K562 (cell line): ENCODE results near the gene NAGLU. TPM values are rescaled to one million over a fixed set of nuclear protein-coding genes. Genes with fewer than 3 reads are reported as not detected.

ENCODE experiments used
- ATAC-seq: fragments of 200-7000 bp; cut with Tn5 transposase; 3 replicates; pipeline ENCODE4 v1.9.1; 2020; ENCODE audit warnings: moderate library complexity
- BruUV-seq: library from RNA; stranded (reverse); fragments of 400-500 nt; replicated peaks from 2 replicates; lab custom pipeline; 2021; lab: Mats Ljungman, UMichigan
- CTCF ChIA-PET: fragments of 300-600 bp; formaldehyde crosslinking; extraction: SDS; loops from one replicate; lab custom pipeline; 2021; ENCODE audit warnings: low intra/inter-chr PET ratio; lab: Yijun Ruan, JAX
- POLR2A ChIA-PET: fragments of 300-600, 350-650 bp; sonication (Branson Sonifier 250); formaldehyde crosslinking; extraction: SDS; loops from one replicate; lab custom pipeline; 2021; ENCODE audit warnings: antibody characterized with exemption, inconsistent platforms; lab: Yijun Ruan, JAX
- DNase-seq, 4 experiments: peaks; one replicate each; pipeline versions ENCODE4 v3.0.0 to v3.0.0-alpha.2; 2011 to 2018; ENCODE audit warnings: low spot score in 3 of 4, mixed read lengths in 3 of 4; ENCODE audit errors: extremely low read depth in 1 of 4
- FAIRE-seq: peaks from 2 replicates; lab custom pipeline; 2011; peaks lifted over from hg19 to GRCh38; lab: Jason Lieb, UNC
- H2AFZ ChIP-seq: 2 replicates; pipeline ENCODE4 v1.6.0; 2011; ENCODE audit warnings: low read depth, low read length, control low read depth, inconsistent platforms
- H3K27ac ChIP-seq: fragments of 200-600 bp; 3 replicates; pipeline ENCODE4 v1.8.0; 2011; ENCODE audit warnings: low read depth, mild to moderate bottlenecking, control low read depth, inconsistent platforms, low read length, moderate library complexity, mixed read lengths; ENCODE audit errors: extremely low read depth
- H3K27me3 ChIP-seq, 2 experiments: fragments of 300-600 bp in 1 of 2; 2 replicates in 1 of 2; 3 replicates in 1 of 2; pipeline versions ENCODE4 v1.6.0 to v1.8.0; 2011; ENCODE audit warnings: inconsistent platforms in 2 of 2, low read length in 2 of 2, mild to moderate bottlenecking in 1 of 2, mixed read lengths in 1 of 2, moderate library complexity in 1 of 2; ENCODE audit not compliant: control insufficient read depth in 2 of 2, insufficient read depth in 2 of 2
- H3K36me3 ChIP-seq: fragments of 300-600 bp; 3 replicates; pipeline ENCODE4 v1.8.0; 2011; ENCODE audit warnings: mild to moderate bottlenecking, low read length, inconsistent platforms; ENCODE audit not compliant: control insufficient read depth, insufficient read depth
- H3K4me1 ChIP-seq, 2 experiments: fragments of 200-600 bp in 1 of 2; replicated peaks in 1 of 2; 2 replicates in 1 of 2; 3 replicates in 1 of 2; pipeline versions ENCODE4 v1.5.1 to v1.8.0; 2011; ENCODE audit warnings: inconsistent platforms in 2 of 2, low read length in 2 of 2, mild to moderate bottlenecking in 1 of 2, mixed read lengths in 1 of 2, moderate library complexity in 1 of 2; ENCODE audit not compliant: control insufficient read depth in 2 of 2, insufficient read depth in 2 of 2
- H3K4me2 ChIP-seq: 2 replicates; pipeline ENCODE4 v1.6.1; 2011; ENCODE audit warnings: low read length, control low read depth, inconsistent platforms, mixed read lengths; ENCODE audit not compliant: insufficient read depth
- H3K4me3 ChIP-seq: fragments of 200-600 bp; sonication (generic), shearing (Covaris generic); 2 replicates; pipeline ENCODE4 v1.5.1; 2016; ENCODE audit warnings: control low read depth, inconsistent platforms
- H3K79me2 ChIP-seq: fragments of 200-600 bp; 3 replicates; pipeline ENCODE4 v1.8.0; 2011; ENCODE audit warnings: low read length, inconsistent platforms; ENCODE audit not compliant: control insufficient read depth, insufficient read depth
- H3K9ac ChIP-seq, 2 experiments: 2 replicates each; pipeline versions ENCODE4 v1.6.0 to v1.6.1; 2011; ENCODE audit warnings: low read depth in 2 of 2, low read length in 2 of 2, control low read depth in 1 of 2, inconsistent platforms in 1 of 2, mild to moderate bottlenecking in 1 of 2, mixed read lengths in 1 of 2; ENCODE audit not compliant: insufficient read depth in 1 of 2
- H3K9me1 ChIP-seq: one replicate; pipeline ENCODE4 v1.6.0; 2011; ENCODE audit warnings: inconsistent platforms, mild to moderate bottlenecking, low read length, moderate library complexity; ENCODE audit not compliant: control insufficient read depth, insufficient read depth
- H3K9me3 ChIP-seq: replicated peaks from 2 replicates; pipeline ENCODE4 v1.5.1; 2011; ENCODE audit warnings: low read depth, low read length, inconsistent platforms; ENCODE audit not compliant: control insufficient read depth, insufficient read depth
- H4K20me1 ChIP-seq: replicated peaks from 2 replicates; pipeline ENCODE4 v1.6.1; 2011; ENCODE audit warnings: low read length, inconsistent platforms, mixed read lengths; ENCODE audit not compliant: control insufficient read depth, insufficient read depth
- ARNT ChIP-seq, 2 experiments: fragments of 450-650 bp; IDR thresholded peaks; 2 replicates each; pipeline ENCODE4 v1.6.1; 2016; ENCODE audit warnings: mild to moderate bottlenecking in 1 of 2
- CBFA2T3 ChIP-seq: fragments of 450-650 bp; IDR thresholded peaks from 2 replicates; pipeline ENCODE4 v1.6.1; 2017
- FOXM1 ChIP-seq, 2 experiments: fragments of 450-650 bp in 1 of 2; sonication (generic) in 1 of 2; formaldehyde crosslinking in 1 of 2; IDR thresholded peaks; 2 replicates each; pipeline versions ENCODE4 v1.6.1 to v1.9.0; 2017 to 2022; ENCODE audit warnings: low read depth in 2 of 2, mild to moderate bottlenecking in 2 of 2, missing genetic modification reagents in 1 of 2, moderate library complexity in 1 of 2
- GMEB1 ChIP-seq: fragments of 250-450 bp; sonication (Bioruptor Pico); IDR thresholded peaks from 2 replicates; pipeline ENCODE4 v1.4.0; 2020; ENCODE audit warnings: mild to moderate bottlenecking
- HDAC2 ChIP-seq: fragments of 450-650 bp; IDR thresholded peaks from 2 replicates; pipeline ENCODE4 v1.6.1; 2016; ENCODE audit warnings: mild to moderate bottlenecking
- PCBP2 ChIP-seq: fragments of 200-400 bp; formaldehyde crosslinking; IDR thresholded peaks from 2 replicates; pipeline ENCODE4 v1.6.1; 2018; ENCODE audit warnings: low read length, low read depth, mild to moderate bottlenecking, moderate library complexity; ENCODE audit not compliant: poor library complexity, severe bottlenecking
- POLR2AphosphoS5 ChIP-seq: IDR thresholded peaks from 2 replicates; pipeline ENCODE4 v1.6.1; 2011; ENCODE audit warnings: mild to moderate bottlenecking, low read depth, low read length, moderate library complexity; ENCODE audit not compliant: control insufficient read depth, insufficient read depth
- SPI1 ChIP-seq: IDR thresholded peaks from 2 replicates; pipeline ENCODE4 v1.6.1; 2011; ENCODE audit warnings: low read depth, low read length, control low read depth, borderline replicate concordance
- TCF7 ChIP-seq: sonication (generic); IDR thresholded peaks from 2 replicates; pipeline ENCODE4 v1.6.1; 2016; ENCODE audit warnings: antibody characterized with exemption, borderline replicate concordance
- TFAM ChIP-seq: fragments of 250-450 bp; sonication (Bioruptor Pico); conservative IDR thresholded peaks from 2 replicates; pipeline ENCODE4 v1.5.0; 2021; ENCODE audit warnings: mild to moderate bottlenecking, moderate library complexity
- VEZF1 ChIP-seq: fragments of 200-800 bp; sonication (Bioruptor generic); IDR thresholded peaks from 2 replicates; pipeline ENCODE4 v1.6.1; 2017; ENCODE audit warnings: missing genetic modification characterization, missing compliant biosample characterization
- ZNF592 ChIP-seq: fragments of 450-650 bp; IDR thresholded peaks from 2 replicates; pipeline ENCODE4 v1.6.1; 2017; ENCODE audit warnings: antibody characterized with exemption, mild to moderate bottlenecking
- WGBS: fragments of 100-300 bp; shearing (Covaris generic); methylation state at CpG from one replicate; pipeline ENCODE4 v1.1.6; 2016; ENCODE audit warnings: low coverage, mixed read lengths; ENCODE audit not compliant: insufficient coverage; ENCODE audit errors: missing lambda C conversion rate; 5-methylcytosine and 5-hydroxymethylcytosine counted together
- in situ Hi-C: fragments of 300-500 bp; cut with MboI; formaldehyde crosslinking; loops from 4 replicates; pipeline ENCODE4 v1.15.0; 2018; ENCODE audit warnings: inconsistent platforms, mixed read lengths
- intact Hi-C: fragments of 100-400 bp; cut with micrococcal nuclease; formaldehyde crosslinking; loops from 2 replicates; pipeline ENCODE4 v1.14.2; 2022
- polyA plus RNA-seq, 8 experiments: library from polyadenylated mRNA; depleted of rRNA in 4 of 8; stranded (reverse) in 5 of 8; unstranded in 3 of 8; fragments of >200 nt; fragmentation: Nextera tagmentation in 2 of 8; fragmentation: Illumina TruSeq in 1 of 8; extraction: Ambion mirVana in 2 of 8; extraction: Trizol in 1 of 8; gene quantifications; 2 replicates each; pipeline versions ENCODE4 v1.2.1 to v1.2.3, GENCODE V29; 2011 to 2014; ENCODE audit warnings: inconsistent platforms in 1 of 8, missing spikeins in 1 of 8
- total RNA-seq, 7 experiments: library from RNA; depleted of rRNA in 6 of 7; stranded (reverse); fragments of >200 nt in 6 of 7; fragmentation: Illumina TruSeq in 2 of 7; extraction: Trizol in 2 of 7; gene quantifications; 2 replicates each; pipeline versions ENCODE4 v1.2.1 to v1.2.3, GENCODE V29; 2011 to 2021; ENCODE audit warnings: low replicate concordance in 1 of 7

NAGLU gene
- total and polyA plus RNA-seq, 9 of the 15 experiments (the other 6 are each of a cell fraction or from before 2014, with no cell fraction given), result 0.04 to 21.5 (median 8.5) TPM

GRCh38 chr17:42531455-42532354 lies 4.3 kb upstream of the NAGLU start:
- no TSS peak for BruUV-seq
- Histone ChIP-seq H4K20me1 (no peaks in the 10 kb centered on the region), H3K27ac (peak overlapping the region; percentile 83; the same call in 2 of the 3 replicates), H3K27me3 (no peaks in the 10 kb centered on the region), H3K79me2 (peaks cover 10% of the 10 kb centered on the region), H3K9me3 (no peaks in the 10 kb centered on the region), H3K9me1 (no peaks in the 10 kb centered on the region), H3K36me3 (no peaks in the 10 kb centered on the region), H3K4me3 (peak overlapping the region; percentile 48), H2AFZ (peak overlapping the region; percentile 92), H3K4me2 (peak overlapping the region; percentile 81), H3K9ac (peak overlapping the region; percentile 68 to 90), H3K4me1 (peaks cover 39 to 74% of the 10 kb centered on the region in 2 experiments)
- ChIA-PET CTCF (interaction anchor here (0.8 kb wide), 1 partner anchor 15 kb away, joined by 3 read pairs; no protein-coding TSS in a partner anchor), POLR2A (interaction anchor here (0.8 to 2.2 kb wide), 3 partner anchors 12 to 46 kb away, joined by 3 to 9 read pairs (median 3); partner anchors contain the start of gene PSMC3IP)
- peak; percentile 83 for FAIRE-seq
- ATAC-seq, result peak; percentile 62
- WGBS, result 5% methylated on average over 47 of the region's 60 CpGs
- DNase-seq, result peak; percentile 56 to 88 (median 62)
- in situ Hi-C loops, result no loop called here
- intact Hi-C loops, result no loop called here
- TF ChIP-seq POLR2AphosphoS5 (0 out of 2 replicates have a peak, but pooled peaks have one; percentile 23), FOXM1 (IDR thresholded peaks at IDR 0.05; ENCODE audit: low read depth) (peak; percentile 54; the same call in 1 of the 2 replicates), FOXM1 (CRISPR knock-in tag; IDR thresholded peaks at IDR 0.05; ENCODE audit: low read depth) (no peak), PCBP2 (no peak), GMEB1 (CRISPR knock-in tag) (0 out of 2 replicates have a peak, but pooled peaks have one; percentile 8), VEZF1 (peak; percentile 62), TFAM (CRISPR knock-in tag) (no peak), HDAC2 (peak; percentile 81), ARNT (IDR thresholded peaks at IDR 0.05) (peak in 1 of 2 experiments; percentile 70; a peak in 1 of 4 replicates), TCF7 (peak; percentile 42; the same call in 1 of the 2 replicates), SPI1 (no peak), ZNF592 (peak; percentile 52; the same call in 1 of the 2 replicates), CBFA2T3 (peak; percentile 83)
